Endothelial cell of umbilical vein (primary cell): ENCODE results near the gene SPAG6. TPM values are rescaled to one million over a fixed set of nuclear protein-coding genes. Genes with fewer than 3 reads are reported as not detected.
A peak's percentile ranks its signal among the peaks of the same experiment; 100 is the strongest.

Source experiments
- BruUV-seq: library from RNA; stranded (reverse); fragments of 400-500 nt; replicated peaks from 2 replicates; lab custom pipeline; 2021; lab: Mats Ljungman, UMichigan
- CTCF ChIA-PET: fragments of 300-600, 350-600 bp; sonication (Branson Sonifier 250); formaldehyde crosslinking; loops from one replicate; lab custom pipeline; 2021; ENCODE audit warnings: antibody characterized with exemption, inconsistent platforms; lab: Charles Lee
- POLR2A ChIA-PET: fragments of 300-600, 350-600 bp; sonication (Branson Sonifier 250); formaldehyde crosslinking; loops from one replicate; lab custom pipeline; 2021; ENCODE audit warnings: antibody characterized with exemption, inconsistent platforms; lab: Charles Lee
- DNase-seq: peaks from one replicate; pipeline ENCODE4 v3.0.0-alpha.2; 2011; ENCODE audit warnings: low read depth, low spot score
- FAIRE-seq: peaks from 2 replicates; lab custom pipeline; 2011; peaks lifted over from hg19 to GRCh38; lab: Jason Lieb, UNC
- H2AFZ ChIP-seq: 2 replicates; pipeline ENCODE4 v1.6.0; 2012; ENCODE audit warnings: low read depth, low read length, control low read depth, inconsistent platforms
- H3K27ac ChIP-seq: 2 replicates; pipeline ENCODE4 v1.5.1; 2011; ENCODE audit warnings: low read depth, mild to moderate bottlenecking, control low read depth, low read length, moderate library complexity; ENCODE audit not compliant: insufficient read depth
- H3K27me3 ChIP-seq, 2 experiments: 2 replicates each; pipeline versions ENCODE4 v1.6.0 to v1.6.1; 2011; ENCODE audit warnings: low read length in 2 of 2, mixed read lengths in 1 of 2; ENCODE audit not compliant: control insufficient read depth in 2 of 2, insufficient read depth in 2 of 2
- H3K36me3 ChIP-seq, 2 experiments: 2 replicates in 1 of 2; 3 replicates in 1 of 2; pipeline ENCODE4 v1.5.1; 2011; ENCODE audit warnings: low read length in 2 of 2, mild to moderate bottlenecking in 1 of 2, moderate library complexity in 1 of 2; ENCODE audit not compliant: control insufficient read depth in 2 of 2, insufficient read depth in 2 of 2; ENCODE audit errors: extremely low read depth in 1 of 2
- H3K4me1 ChIP-seq: 3 replicates; pipeline ENCODE4 v1.5.1; 2011; ENCODE audit warnings: mild to moderate bottlenecking, low read length; ENCODE audit not compliant: control insufficient read depth, insufficient read depth; ENCODE audit errors: extremely low read depth
- H3K4me2 ChIP-seq: 2 replicates; pipeline ENCODE4 v1.6.1; 2011; ENCODE audit warnings: low read length, control low read depth, mixed read lengths; ENCODE audit not compliant: insufficient read depth
- H3K4me3 ChIP-seq, 3 experiments: fragments of 200-600 bp in 1 of 3; sonication (generic), shearing (Covaris generic) in 1 of 3; replicated peaks in 1 of 3; 2 replicates each; pipeline ENCODE4 v1.5.1; 2011 to 2016; ENCODE audit warnings: control low read depth in 3 of 3, low read length in 3 of 3, mild to moderate bottlenecking in 2 of 3, inconsistent platforms in 1 of 3, low read depth in 1 of 3, moderate library complexity in 1 of 3; ENCODE audit not compliant: insufficient read depth in 1 of 3
- H3K79me2 ChIP-seq: 2 replicates; pipeline ENCODE4 v1.6.0; 2012; ENCODE audit warnings: low read length, inconsistent platforms; ENCODE audit not compliant: control insufficient read depth, insufficient read depth
- H3K9ac ChIP-seq: replicated peaks from 2 replicates; pipeline ENCODE3; 2011; ENCODE audit warnings: low read length, control low read depth; ENCODE audit not compliant: insufficient read depth; ENCODE audit errors: extremely low read depth
- H3K9me1 ChIP-seq: replicated peaks from 3 replicates; pipeline ENCODE4 v1.6.0; 2011; ENCODE audit warnings: mild to moderate bottlenecking, low read length; ENCODE audit not compliant: control insufficient read depth, insufficient read depth; ENCODE audit errors: extremely low read depth
- H3K9me3 ChIP-seq: replicated peaks from 2 replicates; pipeline ENCODE4 v1.5.1; 2012; ENCODE audit warnings: low read length, inconsistent platforms; ENCODE audit not compliant: control insufficient read depth, insufficient read depth
- H4K20me1 ChIP-seq: replicated peaks from 2 replicates; pipeline ENCODE3; 2011; ENCODE audit warnings: mild to moderate bottlenecking, low read length; ENCODE audit not compliant: control insufficient read depth, insufficient read depth; ENCODE audit errors: extremely low read depth
- CTCF ChIP-seq, 2 donors: IDR thresholded peaks; 1 replicate in 1 of 2; 2 replicates in 1 of 2; pipeline ENCODE4 v1.5.1; 2011; ENCODE audit warnings: low read length in 2 of 2, mild to moderate bottlenecking in 2 of 2, moderate library complexity in 2 of 2, control low read depth in 1 of 2, inconsistent platforms in 1 of 2, low read depth in 1 of 2; ENCODE audit not compliant: insufficient read depth in 1 of 2; ENCODE audit errors: extremely low read depth in 1 of 2
- EZH2 ChIP-seq: IDR thresholded peaks from 2 replicates; pipeline ENCODE4 v1.6.1; 2012; ENCODE audit warnings: borderline replicate concordance, low read depth, mild to moderate bottlenecking, moderate library complexity, low read length, inconsistent platforms; ENCODE audit not compliant: severe bottlenecking
- FOS ChIP-seq: IDR thresholded peaks from 2 replicates; pipeline ENCODE4 v1.6.1; 2011; ENCODE audit warnings: mild to moderate bottlenecking, low read length, moderate library complexity, borderline replicate concordance; ENCODE audit not compliant: insufficient read depth
- GATA2 ChIP-seq: IDR thresholded peaks from 2 replicates; pipeline ENCODE4 v1.7.0; 2011; ENCODE audit warnings: low read depth, mild to moderate bottlenecking, moderate library complexity, mixed read lengths, low read length; ENCODE audit not compliant: insufficient read length, insufficient read depth
- JUN ChIP-seq: IDR thresholded peaks from 2 replicates; pipeline ENCODE4 v1.6.1; 2011; ENCODE audit warnings: borderline replicate concordance, low read depth; ENCODE audit not compliant: insufficient read length, insufficient read depth
- POLR2A ChIP-seq: IDR thresholded peaks from 2 replicates; pipeline ENCODE4 v1.6.1; 2012; ENCODE audit warnings: low read depth, mild to moderate bottlenecking, control low read depth, low read length
- POLR2AphosphoS5 ChIP-seq: IDR thresholded peaks from 2 replicates; pipeline ENCODE4 v1.6.1; 2012; ENCODE audit warnings: low read depth, mild to moderate bottlenecking, control low read depth, low read length, moderate library complexity; ENCODE audit not compliant: insufficient read depth
- dilution Hi-C: fragments of 300-500 bp; cut with MboI; formaldehyde crosslinking; loops from one replicate; pipeline ENCODE4 v1.15.0; 2019; ENCODE audit warnings: low sequenced_read_pairs; ENCODE audit not compliant: extremely low pct_ligation_motif_present
- intact Hi-C: fragments of 100-400 bp; cut with micrococcal nuclease; formaldehyde crosslinking; loops from one replicate; pipeline ENCODE4 v1.10.0; 2022
- polyA plus RNA-seq, 4 experiments: library from polyadenylated mRNA; depleted of rRNA in 3 of 4; stranded (reverse) in 3 of 4; unstranded in 1 of 4; fragments of >200 nt; gene quantifications; 2 replicates each; pipeline versions ENCODE4 v1.2.1 to v1.2.3, GENCODE V29; 2011 to 2012; ENCODE audit warnings: missing spikeins in 1 of 4
- total RNA-seq: library from RNA; stranded (reverse); gene quantifications from 2 replicates; pipeline ENCODE4 v1.2.3, GENCODE V29; 2021

SPAG6 gene
- total and polyA plus RNA-seq, 2 donors (not counting 3 experiments of a cell fraction or from before 2014, with no cell fraction given): not detected

GRCh38 chr10:22326145-22326702 lies 19.1 kb upstream of the SPAG6 start:
- intact Hi-C loops: loop anchor here (1.0 to 10.0 kb wide), 2 partner anchors 9 to 801 kb away; partner anchors contain the start of gene SKIDA1
- peak; percentile 26 for FAIRE-seq
- H3K27ac ChIP-seq: no peak overlapping the region
- H3K79me2 ChIP-seq: no peaks in the 10 kb centered on the region
- no peaks in the 10 kb centered on the region for H3K9me1 ChIP-seq
- H3K4me3 ChIP-seq: peak overlapping the region in 2 of 3 experiments; percentile 39 to 64
- peak overlapping the region; percentile 12 for H2AFZ ChIP-seq
- CTCF ChIA-PET: interaction anchor here (1.0 kb wide), 1 partner anchor 14 kb away, joined by 4 read pairs; no protein-coding TSS in a partner anchor
- no peaks in the 10 kb centered on the region for H3K9me3 ChIP-seq
- POLR2A ChIA-PET: no interaction called here
- BruUV-seq: no TSS peak
- H3K4me1 ChIP-seq: peaks cover 18% of the 10 kb centered on the region
- H3K27me3 ChIP-seq: peaks cover 23 to 32% of the 10 kb centered on the region in 2 experiments
- TF ChIP-seq POLR2A (no peak), EZH2 (no peak), FOS (no peak), GATA2 (no peak), POLR2AphosphoS5 (no peak), CTCF (IDR thresholded peaks at IDR 0.05; ENCODE audit: extremely low read depth in 1 of 2, insufficient read depth in 1 of 2, low read depth in 1 of 2, low read length in 2 of 2) (no peak), JUN (no peak)
- H3K4me2 ChIP-seq: peak overlapping the region; percentile 79
- dilution Hi-C loops: no loop called here
- DNase-seq: no peak
- H3K36me3 ChIP-seq: peaks cover 3 to 6% of the 10 kb centered on the region in 2 experiments
- H4K20me1 ChIP-seq: peaks cover 10% of the 10 kb centered on the region
- peak overlapping the region; percentile 20 for H3K9ac ChIP-seq
